ENCODE data around the gene DEFB132. TPM values are rescaled to one million over a fixed set of nuclear protein-coding genes. Genes with fewer than 3 reads are reported as not detected.

The DEFB132 gene
- total RNA-seq, 4 donors from 2014 or later, result not detected

GRCh38 chr20:227439-228105 lies 30.0 kb upstream of the DEFB132 start:
- TF ChIP-seq, protein P1, sequence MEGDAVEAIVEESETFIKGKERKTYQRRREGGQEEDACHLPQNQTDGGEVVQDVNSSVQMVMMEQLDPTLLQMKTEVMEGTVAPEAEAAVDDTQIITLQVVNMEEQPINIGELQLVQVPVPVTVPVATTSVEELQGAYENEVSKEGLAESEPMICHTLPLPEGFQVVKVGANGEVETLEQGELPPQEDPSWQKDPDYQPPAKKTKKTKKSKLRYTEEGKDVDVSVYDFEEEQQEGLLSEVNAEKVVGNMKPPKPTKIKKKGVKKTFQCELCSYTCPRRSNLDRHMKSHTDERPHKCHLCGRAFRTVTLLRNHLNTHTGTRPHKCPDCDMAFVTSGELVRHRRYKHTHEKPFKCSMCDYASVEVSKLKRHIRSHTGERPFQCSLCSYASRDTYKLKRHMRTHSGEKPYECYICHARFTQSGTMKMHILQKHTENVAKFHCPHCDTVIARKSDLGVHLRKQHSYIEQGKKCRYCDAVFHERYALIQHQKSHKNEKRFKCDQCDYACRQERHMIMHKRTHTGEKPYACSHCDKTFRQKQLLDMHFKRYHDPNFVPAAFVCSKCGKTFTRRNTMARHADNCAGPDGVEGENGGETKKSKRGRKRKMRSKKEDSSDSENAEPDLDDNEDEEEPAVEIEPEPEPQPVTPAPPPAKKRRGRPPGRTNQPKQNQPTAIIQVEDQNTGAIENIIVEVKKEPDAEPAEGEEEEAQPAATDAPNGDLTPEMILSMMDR (IDR thresholded peaks at IDR 0.05), result no peak
- TF ChIP-seq POLR2A (IDR thresholded peaks at IDR 0.05), result no peak
- no peak for DNase-seq
- no peaks in the 10 kb centered on the region for H3K9me3 ChIP-seq
- no peaks in the 10 kb centered on the region for H3K27me3 ChIP-seq
- H3K27ac ChIP-seq, result no peak overlapping the region
- no peaks in the 10 kb centered on the region for H3K4me1 ChIP-seq
- H3K4me3 ChIP-seq, result no peak overlapping the region
- intact Hi-C loops (cut with DNase I; ENCODE audit: low total_unique reads), result no loop called here
- no peaks in the 10 kb centered on the region for H3K36me3 ChIP-seq

DNA sequence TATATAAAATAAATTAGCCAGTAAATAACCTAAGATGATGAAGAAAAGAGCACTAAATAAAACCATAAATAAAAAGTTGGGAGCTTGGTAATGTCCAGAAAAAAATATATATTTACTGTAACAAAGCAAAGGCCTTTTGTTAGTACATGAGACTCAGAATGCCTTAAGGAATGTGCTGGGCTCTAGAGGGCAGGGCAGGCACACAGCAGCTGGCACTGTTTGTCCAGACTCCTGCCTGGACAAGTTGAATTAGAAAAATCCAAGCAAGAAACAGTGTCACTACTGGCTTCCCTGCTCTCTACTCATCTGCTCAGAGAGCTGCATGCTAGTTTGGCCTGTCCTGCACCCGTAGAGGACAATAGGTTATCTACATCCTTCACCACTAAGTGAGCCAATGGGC lies 21.6 kb upstream of the DEFB132 start:
- Histone ChIP-seq H3K4me1 (no peaks in the 10 kb centered on the region), H3K9me3 (no peaks in the 10 kb centered on the region), H3K27ac (no peak overlapping the region), H3K4me3 (no peak overlapping the region), H3K27me3 (no peaks in the 10 kb centered on the region), H3K36me3 (no peaks in the 10 kb centered on the region)
- TF ChIP-seq, protein P1 (IDR thresholded peaks at IDR 0.05), result no peak
- TF ChIP-seq POLR2A (IDR thresholded peaks at IDR 0.05), result no peak
- no peak for DNase-seq
- intact Hi-C loops (cut with DNase I; ENCODE audit: low total_unique reads), result no loop called here

- Histone ChIP-seq H3K4me3 (no peak overlapping the region), H3K4me1 (no peaks in the 10 kb centered on the region), H3K9me3 (no peaks in the 10 kb centered on the region), H3K36me3 (no peaks in the 10 kb centered on the region), H3K27ac (no peak overlapping the region), H3K27me3 (no peaks in the 10 kb centered on the region)
- DNase-seq, result no peak
- TF ChIP-seq POLR2A (IDR thresholded peaks at IDR 0.05), result no peak
- TF ChIP-seq, protein P1 (IDR thresholded peaks at IDR 0.05), result no peak
- intact Hi-C loops (cut with DNase I; ENCODE audit: low total_unique reads), result no loop called here
These were observed 20.0 kb upstream of the DEFB132 start for GRCh38 chr20:237489-237888.

DNA sequence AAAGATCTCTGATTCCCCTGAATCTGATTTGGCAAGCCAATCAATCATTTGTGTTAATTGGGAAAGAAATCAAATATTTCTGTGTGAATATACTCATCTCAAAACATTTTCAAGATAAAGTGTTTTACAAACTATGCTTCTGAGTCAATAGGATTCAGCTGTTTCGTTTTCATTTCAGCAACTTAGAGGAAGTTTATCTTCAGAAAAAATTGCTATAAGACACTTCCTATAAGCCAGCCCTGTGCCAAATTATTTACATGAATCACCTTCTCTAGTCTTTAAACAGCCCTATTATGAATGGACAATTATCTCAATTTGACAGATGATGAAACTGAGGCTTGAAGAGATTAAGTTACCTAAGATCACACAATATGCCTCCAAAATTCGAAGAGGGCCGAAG lies 19.6 kb upstream of the DEFB132 start:
- no peaks in the 10 kb centered on the region for H3K4me1 ChIP-seq

GRCh38 chr20:242905-243304 lies 14.6 kb upstream of the DEFB132 start:
- no peaks in the 10 kb centered on the region for H3K9me3 ChIP-seq
- H3K36me3 ChIP-seq, result no peaks in the 10 kb centered on the region
- no peaks in the 10 kb centered on the region for H3K27me3 ChIP-seq
- H3K4me3 ChIP-seq, result no peak overlapping the region
- no peak overlapping the region for H3K27ac ChIP-seq
- TF ChIP-seq, protein P1 (IDR thresholded peaks at IDR 0.05), result no peak
- no peak for TF ChIP-seq POLR2A (IDR thresholded peaks at IDR 0.05)
- no peaks in the 10 kb centered on the region for H3K4me1 ChIP-seq
- intact Hi-C loops (cut with DNase I; ENCODE audit: low total_unique reads), result no loop called here
- DNase-seq, result no peak

More for the DNA sequence above, 19.6 kb upstream of the DEFB132 start:
- Histone ChIP-seq H3K27ac (no peak overlapping the region), H3K4me3 (no peak overlapping the region), H3K27me3 (no peaks in the 10 kb centered on the region), H3K36me3 (no peaks in the 10 kb centered on the region), H3K9me3 (no peaks in the 10 kb centered on the region)
- no peak for TF ChIP-seq POLR2A (IDR thresholded peaks at IDR 0.05)
- TF ChIP-seq, protein P1 (IDR thresholded peaks at IDR 0.05), result no peak
- intact Hi-C loops (cut with DNase I; ENCODE audit: low total_unique reads), result no loop called here
- DNase-seq, result no peak

All from uterus (tissue), 4 donors.